Measurements from ENCODE around the gene ANKRD10.
"Not testable (repeated sequence)": the region's sequence is repeated elsewhere in the genome, so short reads cannot be mapped to it uniquely, and the experiment has no call there.

The ANKRD10 gene

GRCh38 chr13:110957181-110957884, 42.5 kb upstream of the ANKRD10 start:
- 0 out of 2 replicates have a peak overlapping the region, but pooled peaks have one; percentile 7 for H3K27ac ChIP-seq
- ChIA-PET CTCF (no interaction called here), POLR2A (ENCODE audit: low non-redundant PET) (no interaction called here)
- TF ChIP-seq CTCF (conservative IDR thresholded peaks at IDR 0.05; ENCODE audit: low read depth): no peak
- DNase-seq (ENCODE audit: low spot score): no peak

DNA sequence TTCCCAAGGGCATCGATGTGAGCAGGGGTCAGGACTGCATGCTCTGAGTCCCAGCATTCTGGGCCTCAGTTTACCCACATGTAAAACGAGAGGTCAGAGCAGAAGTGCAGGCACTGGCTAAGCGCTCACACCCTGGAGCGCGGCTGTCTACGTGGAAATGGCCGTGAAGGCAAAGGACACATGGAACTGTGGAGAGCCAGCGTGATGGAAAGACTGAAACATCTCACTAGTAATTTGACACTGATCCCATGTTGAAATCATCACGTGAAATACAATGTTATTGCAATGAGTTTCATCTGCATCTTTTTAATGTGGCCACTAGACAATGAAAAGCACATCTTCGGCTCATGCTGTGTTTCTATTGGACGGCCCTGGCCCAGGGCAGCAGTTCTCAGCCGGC, 41.3 kb upstream of the ANKRD10 start:
- POLR2A ChIA-PET (ENCODE audit: low non-redundant PET); H3K27ac ChIP-seq; CTCF ChIA-PET; DNase-seq (ENCODE audit: low spot score): not testable (repeated sequence)

DNA sequence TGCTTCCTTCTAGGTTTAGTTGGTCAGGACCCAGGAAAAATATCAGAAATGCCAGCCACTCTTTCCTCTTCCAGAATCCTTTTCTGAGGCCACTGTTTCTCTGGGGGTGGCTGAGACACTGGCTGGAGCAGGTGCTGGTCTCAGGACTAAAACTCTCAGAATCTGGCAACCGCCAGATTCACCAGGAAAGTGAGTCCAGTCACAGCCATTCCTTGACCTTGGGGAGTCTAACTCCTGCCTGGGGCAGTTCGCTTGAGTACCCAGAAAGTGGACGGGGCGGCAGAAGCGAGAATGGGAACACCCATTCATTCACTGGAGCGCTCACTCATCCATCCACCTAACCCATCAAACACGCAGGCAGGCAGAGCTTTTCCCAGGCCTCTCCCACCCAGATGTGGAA, 40.7 kb upstream of the ANKRD10 start:
- POLR2A ChIA-PET (ENCODE audit: low non-redundant PET); CTCF ChIA-PET; DNase-seq (ENCODE audit: low spot score): not testable (repeated sequence)
- peak overlapping the region; percentile 84 for H3K27ac ChIP-seq

- CTCF ChIA-PET; POLR2A ChIA-PET (ENCODE audit: low non-redundant PET): not testable (repeated sequence)
- H3K27ac ChIP-seq: peak overlapping the region; percentile 84
- DNase-seq (ENCODE audit: low spot score): peak; percentile 64
Measured at GRCh38 chr13:110955072-110955503, 40.2 kb upstream of the ANKRD10 start.

- POLR2A ChIA-PET (ENCODE audit: low non-redundant PET); DNase-seq (ENCODE audit: low spot score): not testable (repeated sequence)
- CTCF ChIA-PET: interaction anchor here (0.7 kb wide), 1 partner anchor 134 kb away, joined by 5 read pairs; no protein-coding TSS in a partner anchor
- peak overlapping the region; percentile 84 for H3K27ac ChIP-seq
Measured at GRCh38 chr13:110954533-110954920, 39.7 kb upstream of the ANKRD10 start.

DNA sequence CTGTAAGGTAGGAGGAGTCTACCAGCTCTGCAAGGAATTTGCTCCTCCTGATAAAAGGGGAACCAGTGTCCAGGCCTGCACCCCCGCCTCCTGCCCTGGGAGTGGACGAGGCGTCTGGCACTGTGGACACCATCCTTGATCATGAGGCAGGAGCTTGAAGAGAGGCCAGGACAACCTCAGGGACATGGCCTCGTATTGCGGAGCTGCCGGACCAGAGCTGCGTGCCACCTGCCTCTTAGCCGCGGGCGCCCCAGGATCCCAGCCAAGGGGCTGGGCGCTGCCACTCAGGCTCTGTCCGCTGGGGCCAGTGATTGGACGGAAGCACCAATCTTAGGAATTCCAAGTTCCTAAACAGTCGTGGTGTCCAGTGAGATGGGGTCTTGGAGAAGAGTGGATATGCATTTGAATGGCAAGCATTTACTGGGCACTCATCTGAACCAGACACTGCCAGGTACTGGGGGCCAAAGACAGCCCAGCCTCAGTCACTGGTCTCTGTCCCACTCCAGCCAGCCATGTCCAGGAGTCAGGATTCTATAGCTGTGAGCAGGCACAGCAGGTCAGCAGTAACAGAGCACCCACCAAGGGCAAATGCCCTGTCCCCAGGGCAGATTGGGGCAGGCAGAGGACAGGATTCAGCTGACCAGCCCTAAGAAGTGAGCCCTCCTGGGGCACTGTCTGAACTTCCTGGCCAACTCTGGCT, 39.1 kb upstream of the ANKRD10 start:
- POLR2A ChIA-PET (ENCODE audit: low non-redundant PET): no interaction called here
- CTCF ChIA-PET: interaction anchor here (0.7 kb wide), 1 partner anchor 134 kb away, joined by 5 read pairs; no protein-coding TSS in a partner anchor
- H3K27ac ChIP-seq: peak overlapping the region; percentile 84
- TF ChIP-seq CTCF (conservative IDR thresholded peaks at IDR 0.05; ENCODE audit: low read depth): no peak
- no peak for DNase-seq (ENCODE audit: low spot score)

GRCh38 chr13:110953416-110953815, 38.5 kb upstream of the ANKRD10 start:
- POLR2A ChIA-PET (ENCODE audit: low non-redundant PET): no interaction called here
- CTCF ChIA-PET: no interaction called here
- peak overlapping the region; percentile 84; the same call in 1 of the 2 replicates for H3K27ac ChIP-seq
- TF ChIP-seq CTCF (conservative IDR thresholded peaks at IDR 0.05; ENCODE audit: low read depth): no peak
- DNase-seq (ENCODE audit: low spot score): no peak

GRCh38 chr13:110952135-110952534, 37.3 kb upstream of the ANKRD10 start:
- DNase-seq (ENCODE audit: low spot score); POLR2A ChIA-PET (ENCODE audit: low non-redundant PET); CTCF ChIA-PET: not testable (repeated sequence)
- peak overlapping the region; percentile 84 for H3K27ac ChIP-seq

DNA sequence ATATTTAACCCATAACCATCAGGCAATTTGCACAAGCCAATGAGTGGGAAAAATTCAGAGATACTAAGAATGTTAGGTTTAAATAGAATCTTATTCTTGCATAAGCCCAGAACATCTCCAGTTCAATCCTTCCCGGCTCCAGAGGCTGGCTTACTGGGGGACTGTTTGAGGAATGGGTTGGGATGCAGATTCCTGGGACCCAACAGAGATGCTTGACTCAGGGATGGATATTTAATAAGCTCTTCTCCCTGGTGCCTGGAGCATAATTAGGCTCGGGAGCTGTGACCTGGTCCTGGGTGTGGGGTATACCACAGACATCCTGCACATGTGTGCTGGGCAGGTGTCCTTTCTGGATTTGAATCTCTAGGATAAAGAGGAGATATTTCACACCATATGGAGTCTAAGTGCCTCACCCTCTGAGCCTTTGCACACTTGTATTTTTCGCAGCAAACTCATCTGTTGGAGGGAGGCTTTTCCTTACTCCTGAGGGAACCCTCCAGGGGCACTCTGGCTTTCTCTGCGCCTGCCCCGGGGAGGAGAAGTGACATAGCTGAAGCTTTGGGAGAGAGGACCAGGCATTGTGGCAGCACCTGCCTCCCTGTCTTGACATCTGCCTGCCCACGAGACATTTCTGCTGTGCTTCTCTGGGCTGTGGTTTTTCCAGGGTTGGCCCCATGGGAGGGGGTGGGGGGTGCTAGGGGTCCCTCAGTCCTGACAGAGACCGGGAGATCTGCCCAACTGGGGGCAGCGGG, 36.1 kb upstream of the ANKRD10 start:
- TF ChIP-seq CTCF (conservative IDR thresholded peaks at IDR 0.05; ENCODE audit: low read depth): no peak
- H3K27ac ChIP-seq: no peak overlapping the region
- CTCF ChIA-PET: no interaction called here
- no peak for DNase-seq (ENCODE audit: low spot score)
- POLR2A ChIA-PET (ENCODE audit: low non-redundant PET): no interaction called here
